Activated T-helper 17 cell treated with anti-CD3 and anti-CD28 coated beads, Interleukin-2, amount 50 U/mL, for 72 hours (primary cell): Measurements from ENCODE around the gene TMEM220. TPM values are rescaled to one million over a fixed set of nuclear protein-coding genes. Genes with fewer than 3 reads are reported as not detected.
"Not testable (repeated sequence)": the region's sequence is repeated elsewhere in the genome, so short reads cannot be mapped to it uniquely, and the experiment has no call there.

ENCODE experiments used
- ATAC-seq: fragments of 150-1000 bp; cut with Tn5 transposase; replicated peaks from 2 replicates; pipeline ENCODE4 v1.10.0; 2021; ENCODE audit warnings: mild to moderate bottlenecking, moderate library complexity
- H3K27ac Mint-ChIP-seq: one replicate; pipeline ENCODE4 v1.8.0; 2022; ENCODE audit warnings: mixed read lengths
- H3K27me3 Mint-ChIP-seq: one replicate; pipeline ENCODE4 v1.8.0; 2022; ENCODE audit warnings: mixed read lengths
- H3K36me3 Mint-ChIP-seq: one replicate; pipeline ENCODE4 v1.8.0; 2022; ENCODE audit warnings: low read depth, mild to moderate bottlenecking, mixed read lengths
- H3K4me1 Mint-ChIP-seq: one replicate; pipeline ENCODE4 v1.8.0; 2022; ENCODE audit warnings: mixed read lengths
- H3K4me3 Mint-ChIP-seq: one replicate; pipeline ENCODE4 v1.8.0; 2022; ENCODE audit warnings: mild to moderate bottlenecking, mixed read lengths
- H3K9me3 Mint-ChIP-seq: one replicate; pipeline ENCODE4 v1.8.0; 2022; ENCODE audit warnings: mixed read lengths
- total RNA-seq, 2 donors: library from RNA; stranded (reverse); gene quantifications; one replicate each; pipeline ENCODE4 v1.2.3, GENCODE V29; 2022

TMEM220 gene
- total RNA-seq, 2 donors from 2014 or later = 0.40 to 0.41 TPM

- H3K9me3 Mint-ChIP-seq = no peaks in the 10 kb centered on the region
- ATAC-seq = no peak
- peaks cover 6% of the 10 kb centered on the region for H3K4me1 Mint-ChIP-seq
- H3K36me3 Mint-ChIP-seq = no peaks in the 10 kb centered on the region
- H3K27ac Mint-ChIP-seq = no peak overlapping the region
- no peak overlapping the region for H3K4me3 Mint-ChIP-seq
- H3K27me3 Mint-ChIP-seq = peaks cover 5% of the 10 kb centered on the region
Observed at GRCh38 chr17:10743316-10744009, 13.6 kb upstream of the TMEM220 start.

DNA sequence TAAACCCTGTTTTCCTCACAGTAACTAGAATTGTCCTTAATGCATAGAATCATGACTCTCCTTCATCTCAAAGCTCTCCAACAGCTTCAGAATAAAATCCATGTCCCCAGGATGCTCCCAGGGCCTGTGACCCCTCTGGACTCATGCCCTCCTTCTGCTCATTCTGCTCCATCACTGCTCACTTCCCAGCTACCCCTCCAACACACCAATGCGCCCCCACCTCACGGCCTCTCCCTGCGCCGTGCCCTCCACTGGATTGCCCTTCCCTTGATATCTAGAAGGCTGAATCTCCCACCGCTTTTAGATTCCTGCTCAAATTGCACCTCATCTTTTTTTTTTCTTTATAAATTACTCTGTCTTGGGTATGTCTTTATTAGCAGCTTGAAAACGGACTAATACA is 12.6 kb upstream of the TMEM220 start:
- H3K4me3 Mint-ChIP-seq = no peak overlapping the region
- H3K4me1 Mint-ChIP-seq = peaks cover 6% of the 10 kb centered on the region
- no peak overlapping the region for H3K27ac Mint-ChIP-seq
- peaks cover 5% of the 10 kb centered on the region for H3K27me3 Mint-ChIP-seq
- ATAC-seq = no peak
- H3K36me3 Mint-ChIP-seq = no peaks in the 10 kb centered on the region
- H3K9me3 Mint-ChIP-seq = no peaks in the 10 kb centered on the region

DNA sequence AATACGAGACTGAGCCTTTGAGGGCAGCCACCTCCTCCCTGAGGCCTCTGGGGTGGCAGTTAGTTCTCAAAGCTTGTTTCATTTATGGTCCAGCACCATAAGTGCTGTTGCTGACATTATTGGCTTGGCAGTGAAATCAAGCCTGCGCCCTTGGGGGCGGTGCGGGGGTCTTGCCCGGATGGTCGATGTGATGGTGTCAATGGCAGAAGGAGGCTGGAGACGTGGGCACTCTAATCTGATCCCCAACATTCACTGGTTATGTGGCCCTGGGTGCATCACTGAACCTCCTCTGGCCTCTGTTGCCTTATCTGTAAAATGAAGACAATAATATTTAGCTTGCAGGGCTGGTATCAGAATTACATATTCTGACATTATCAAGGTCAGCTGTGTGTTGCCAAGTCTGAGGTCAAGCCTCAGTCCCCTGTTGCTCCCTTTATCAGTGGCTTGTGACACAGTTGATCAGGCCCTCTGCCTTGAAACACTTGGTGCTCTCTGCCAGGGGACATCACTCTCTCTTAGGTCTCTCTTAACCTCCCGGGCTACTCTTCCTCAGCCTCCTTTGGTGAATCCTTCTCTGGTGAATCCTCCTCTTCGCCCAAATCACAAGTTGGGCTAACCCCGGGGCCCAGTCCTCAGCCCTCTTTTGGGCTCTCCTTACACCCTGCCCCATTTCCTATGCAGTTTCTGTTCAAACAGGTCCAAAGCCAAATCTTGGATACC is 11.8 kb upstream of the TMEM220 start:
- H3K27ac Mint-ChIP-seq = no peak overlapping the region
- H3K4me3 Mint-ChIP-seq = no peak overlapping the region
- H3K36me3 Mint-ChIP-seq = no peaks in the 10 kb centered on the region
- peaks cover 5% of the 10 kb centered on the region for H3K27me3 Mint-ChIP-seq
- H3K9me3 Mint-ChIP-seq = no peaks in the 10 kb centered on the region
- H3K4me1 Mint-ChIP-seq = peaks cover 10% of the 10 kb centered on the region
- no peak for ATAC-seq

DNA sequence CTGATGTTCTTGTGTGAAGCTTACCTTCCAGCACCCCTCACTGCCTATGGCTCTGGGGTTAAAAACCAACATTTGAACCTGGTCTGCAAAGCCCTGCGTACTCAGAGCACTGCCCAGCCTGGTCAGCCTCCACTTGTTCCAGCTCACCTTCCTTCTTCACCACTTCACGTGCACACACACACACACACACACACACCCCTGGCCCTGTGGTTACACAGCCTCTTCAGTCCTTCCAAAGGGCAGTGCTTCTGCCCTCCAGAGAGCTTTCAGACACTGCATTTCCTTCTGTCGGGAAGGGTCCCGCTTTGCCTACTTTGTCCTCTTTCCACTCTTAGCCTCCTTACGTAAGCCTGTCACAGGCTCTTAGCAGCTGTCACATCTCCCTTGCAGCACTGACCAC is 9.6 kb upstream of the TMEM220 start:
- Mint-ChIP-seq H3K9me3 (no peaks in the 10 kb centered on the region), H3K36me3 (no peaks in the 10 kb centered on the region), H3K4me1 (peaks cover 5% of the 10 kb centered on the region), H3K27ac (no peak overlapping the region), H3K27me3 (peaks cover 8% of the 10 kb centered on the region), H3K4me3 (no peak overlapping the region)
- ATAC-seq = no peak

GRCh38 chr17:10738521-10739258 is 8.9 kb upstream of the TMEM220 start:
- Mint-ChIP-seq H3K36me3 (no peaks in the 10 kb centered on the region), H3K4me1 (peaks cover 4% of the 10 kb centered on the region)

GRCh38 chr17:10737736-10738135 is 7.9 kb upstream of the TMEM220 start:
- H3K27me3 Mint-ChIP-seq = peaks cover 12% of the 10 kb centered on the region
- H3K9me3 Mint-ChIP-seq = no peaks in the 10 kb centered on the region
- no peak for ATAC-seq
- no peak overlapping the region for H3K4me3 Mint-ChIP-seq
- H3K4me1 Mint-ChIP-seq = peaks cover 4% of the 10 kb centered on the region
- H3K27ac Mint-ChIP-seq = no peak overlapping the region
- no peaks in the 10 kb centered on the region for H3K36me3 Mint-ChIP-seq

More at GRCh38 chr17:10738521-10739258, 8.9 kb upstream of the TMEM220 start:
- Mint-ChIP-seq H3K27ac (no peak overlapping the region), H3K9me3 (no peaks in the 10 kb centered on the region), H3K27me3 (peaks cover 9% of the 10 kb centered on the region), H3K4me3 (no peak overlapping the region)
- no peak for ATAC-seq

DNA sequence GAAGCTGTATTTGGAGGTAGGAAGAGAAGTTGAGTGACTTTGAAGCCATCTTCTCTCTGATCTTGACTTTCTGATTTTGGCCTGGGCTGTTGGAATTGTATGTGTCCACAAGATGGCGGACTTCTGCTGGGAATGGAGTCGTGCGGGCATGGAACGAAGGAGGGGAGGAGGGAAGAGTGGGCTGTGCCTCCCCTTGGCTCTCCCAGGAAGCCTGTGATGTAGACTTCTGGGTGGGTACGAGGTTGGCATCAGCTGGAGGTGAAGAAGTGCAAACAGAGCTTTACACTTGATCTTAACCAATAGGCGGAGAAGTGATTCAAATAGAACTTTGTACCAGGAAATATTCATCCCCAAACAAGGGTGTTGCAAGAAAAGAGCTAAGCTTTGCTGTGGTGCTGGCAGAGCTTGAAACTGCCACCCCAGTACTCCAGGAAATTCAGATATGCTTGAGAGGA is 7.4 kb upstream of the TMEM220 start:
- Mint-ChIP-seq H3K27ac (no peak overlapping the region), H3K9me3 (no peaks in the 10 kb centered on the region), H3K4me1 (peaks cover 4% of the 10 kb centered on the region), H3K36me3 (no peaks in the 10 kb centered on the region), H3K27me3 (peaks cover 12% of the 10 kb centered on the region), H3K4me3 (peak overlapping the region; percentile 8)
- peak; percentile 56 for ATAC-seq

DNA sequence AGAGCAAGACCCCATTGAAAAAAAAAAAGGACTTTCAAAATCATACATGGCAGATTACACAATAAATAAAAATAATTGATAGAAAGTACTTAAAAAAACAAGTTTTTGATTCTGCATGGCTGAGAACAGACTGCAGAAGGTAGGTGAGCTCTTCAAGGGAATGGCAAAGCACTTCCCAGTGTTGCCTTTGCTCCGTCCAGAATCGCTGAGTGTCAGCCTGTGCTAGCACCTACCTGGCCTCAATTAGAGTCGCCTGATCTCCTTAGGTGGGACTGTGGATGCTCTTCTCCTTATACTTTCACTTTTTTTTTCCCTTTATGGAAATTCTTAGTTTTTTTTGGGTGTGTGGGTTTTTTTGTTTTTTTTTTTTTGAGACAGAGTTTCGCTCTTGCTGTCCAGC is 6.0 kb upstream of the TMEM220 start:
- no peaks in the 10 kb centered on the region for H3K36me3 Mint-ChIP-seq
- H3K9me3 Mint-ChIP-seq = no peaks in the 10 kb centered on the region
- no peak for ATAC-seq
- H3K27me3 Mint-ChIP-seq = peaks cover 14% of the 10 kb centered on the region
- H3K4me1 Mint-ChIP-seq = peaks cover 7% of the 10 kb centered on the region
- no peak overlapping the region for H3K4me3 Mint-ChIP-seq
- H3K27ac Mint-ChIP-seq = no peak overlapping the region

DNA sequence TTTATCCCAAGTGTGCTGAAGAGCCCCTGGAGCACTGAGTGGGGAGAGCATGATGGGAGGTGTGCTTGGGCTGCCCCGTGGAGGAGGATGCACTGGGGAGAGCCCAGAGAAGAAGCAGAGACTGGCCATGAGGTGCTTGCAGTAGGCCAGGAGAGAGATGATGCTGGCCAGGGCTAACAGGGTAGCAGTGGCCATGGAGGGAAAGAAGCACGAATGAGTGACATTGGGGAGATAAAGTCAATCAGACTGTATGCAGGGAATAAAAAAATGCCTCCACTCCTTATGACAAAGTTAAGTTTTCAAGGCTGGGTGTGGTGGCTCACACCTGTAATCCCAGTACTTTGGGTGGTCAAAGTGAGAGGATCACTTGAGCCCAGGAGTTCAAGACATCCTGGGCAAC is 5.4 kb upstream of the TMEM220 start:
- ATAC-seq = no peak
- Mint-ChIP-seq H3K9me3 (no peaks in the 10 kb centered on the region), H3K27ac (no peak overlapping the region), H3K4me1 (peaks cover 9% of the 10 kb centered on the region), H3K36me3 (no peaks in the 10 kb centered on the region), H3K27me3 (peaks cover 15% of the 10 kb centered on the region), H3K4me3 (no peak overlapping the region)

DNA sequence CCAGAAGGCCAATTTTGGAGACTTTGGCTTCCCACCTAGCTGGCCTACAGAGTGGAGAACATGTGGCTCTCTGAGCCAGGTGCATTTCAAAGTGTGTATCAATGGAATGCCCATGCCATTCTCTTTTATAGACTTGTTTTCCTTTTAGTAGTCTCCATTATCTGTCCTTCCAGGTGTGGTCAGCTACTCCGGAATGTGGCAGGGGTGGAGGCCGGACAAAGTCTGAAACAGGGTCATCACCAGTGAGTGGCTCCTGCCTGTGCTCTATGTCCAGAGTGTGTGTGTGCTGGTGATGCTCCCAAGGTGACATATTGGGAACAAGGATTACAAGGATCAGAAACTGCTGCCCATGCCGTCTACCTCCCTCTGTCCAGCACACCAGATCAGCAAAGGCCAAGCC is 3.8 kb upstream of the TMEM220 start:
- H3K4me1 Mint-ChIP-seq = peaks cover 9% of the 10 kb centered on the region
- peaks cover 11% of the 10 kb centered on the region for H3K27me3 Mint-ChIP-seq
- H3K36me3 Mint-ChIP-seq = no peaks in the 10 kb centered on the region
- H3K27ac Mint-ChIP-seq = no peak overlapping the region
- H3K4me3 Mint-ChIP-seq = no peak overlapping the region
- no peak for ATAC-seq
- H3K9me3 Mint-ChIP-seq = no peaks in the 10 kb centered on the region

DNA sequence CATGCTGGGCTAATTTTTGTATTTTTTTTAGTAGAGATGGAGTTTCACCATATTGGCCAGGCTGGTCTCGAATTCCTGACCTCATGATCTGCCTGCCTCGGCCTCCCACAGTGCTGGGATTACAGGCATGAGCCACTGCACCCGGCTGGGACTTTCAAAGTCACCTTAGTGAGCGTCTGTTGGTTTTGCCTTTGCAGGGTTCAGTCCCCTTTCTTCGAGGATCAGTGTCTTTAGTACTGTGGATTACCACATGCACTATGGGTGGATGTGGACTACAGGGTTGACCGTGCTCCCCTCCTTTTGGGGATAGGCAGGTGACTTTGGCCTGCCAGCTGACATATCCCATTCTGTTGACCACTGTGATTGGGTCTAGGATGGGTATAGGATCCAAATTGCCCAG is 2.3 kb upstream of the TMEM220 start:
- H3K27ac Mint-ChIP-seq, H3K4me3 Mint-ChIP-seq, H3K36me3 Mint-ChIP-seq, H3K4me1 Mint-ChIP-seq, H3K9me3 Mint-ChIP-seq, ATAC-seq: not testable (repeated sequence)
- H3K27me3 Mint-ChIP-seq = peaks cover 11% of the 10 kb centered on the region

- no peaks in the 10 kb centered on the region for H3K36me3 Mint-ChIP-seq
- no peaks in the 10 kb centered on the region for H3K9me3 Mint-ChIP-seq
- peaks cover 4% of the 10 kb centered on the region for H3K4me1 Mint-ChIP-seq
- no peak overlapping the region for H3K27ac Mint-ChIP-seq
- ATAC-seq = no peak
- H3K27me3 Mint-ChIP-seq = peaks cover 11% of the 10 kb centered on the region
- peak overlapping the region; percentile 82 for H3K4me3 Mint-ChIP-seq
Observed at GRCh38 chr17:10731408-10731879, 1.6 kb upstream of the TMEM220 start.

- peak; percentile 17 for ATAC-seq
- H3K36me3 Mint-ChIP-seq, H3K9me3 Mint-ChIP-seq, H3K4me1 Mint-ChIP-seq: not testable (repeated sequence)
- peaks cover 11% of the 10 kb centered on the region for H3K27me3 Mint-ChIP-seq
- peak overlapping the region; percentile 86 for H3K27ac Mint-ChIP-seq
- H3K4me3 Mint-ChIP-seq = peak overlapping the region; percentile 82
Observed at GRCh38 chr17:10730247-10730646, 424 bp upstream of the TMEM220 start.

DNA sequence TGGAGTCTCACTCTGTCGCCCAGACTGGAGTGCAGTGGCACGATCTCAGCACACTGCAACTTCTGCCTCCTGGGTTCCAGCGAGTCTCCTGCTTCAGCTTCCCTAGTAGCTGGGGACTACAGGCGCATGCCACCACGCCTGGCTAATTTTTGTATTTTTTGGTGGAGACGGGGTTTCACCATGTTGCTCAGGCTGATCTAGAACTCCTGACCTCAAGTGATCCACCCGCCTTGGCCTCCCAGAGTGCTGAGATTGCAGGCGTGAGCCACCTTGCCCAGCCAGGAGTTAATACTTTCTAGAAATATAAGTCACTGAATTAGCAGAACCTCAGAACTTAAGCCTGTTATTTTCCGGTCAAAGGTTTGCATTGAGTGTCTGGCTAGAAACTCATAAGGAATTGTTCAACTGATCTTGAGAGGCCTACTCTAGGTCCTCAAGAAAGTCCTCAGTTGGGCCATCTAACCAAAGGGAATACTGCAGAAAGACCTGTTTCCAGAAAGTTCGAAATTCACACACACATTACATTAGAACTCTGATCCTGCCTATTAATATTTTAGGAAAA is 1.4 kb downstream of the TMEM220 start:
- Mint-ChIP-seq H3K27me3 (peaks cover 6% of the 10 kb centered on the region), H3K9me3 (no peaks in the 10 kb centered on the region), H3K27ac (no peak overlapping the region), H3K4me1 (peaks cover 4% of the 10 kb centered on the region), H3K36me3 (no peaks in the 10 kb centered on the region), H3K4me3 (no peak overlapping the region)
- ATAC-seq = no peak
